Skin of body (tissue), 2 donors: ENCODE results near the gene FAM240A. TPM values are rescaled to one million over a fixed set of nuclear protein-coding genes. Genes with fewer than 3 reads are reported as not detected.
"Not testable (repeated sequence)": the region's sequence is repeated elsewhere in the genome, so short reads cannot be mapped to it uniquely, and the experiment has no call there.

Experiments used
- DNase-seq: peaks from one replicate; lab custom pipeline; 2025; lab: John Stamatoyannopoulos, UW
- total RNA-seq: library from RNA; depleted of rRNA; stranded (reverse); fragments of >200 nt; gene quantifications from one replicate; pipeline ENCODE4 v1.2.3, GENCODE V29; 2014

Gene FAM240A
- not detected for total RNA-seq

DNA sequence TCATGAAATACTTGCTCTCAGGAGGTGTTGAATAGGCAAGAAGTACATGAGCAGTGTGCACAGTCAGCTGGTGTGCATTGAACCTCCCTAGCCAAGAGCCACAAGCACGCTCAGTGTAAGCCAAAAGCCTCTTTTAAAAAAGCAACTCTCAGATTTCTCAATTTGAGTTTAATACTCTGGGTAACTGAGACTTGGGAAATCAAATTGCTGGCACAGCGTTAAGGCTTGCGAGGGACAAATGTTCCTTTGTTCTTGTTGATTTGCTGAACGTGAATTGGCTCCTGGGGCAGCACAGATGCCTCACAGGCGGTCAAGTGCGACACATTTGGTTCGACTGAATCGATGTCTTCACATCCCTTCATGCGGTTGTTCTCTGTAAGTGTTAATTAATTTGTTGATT is at the start of gene FAM240A:
TSS of gene FAM240A (plus strand) at position 202 of the 400 bp plus-strand sequence. CDS start at position 361, 159 bp downstream.
- no peak for DNase-seq

DNA sequence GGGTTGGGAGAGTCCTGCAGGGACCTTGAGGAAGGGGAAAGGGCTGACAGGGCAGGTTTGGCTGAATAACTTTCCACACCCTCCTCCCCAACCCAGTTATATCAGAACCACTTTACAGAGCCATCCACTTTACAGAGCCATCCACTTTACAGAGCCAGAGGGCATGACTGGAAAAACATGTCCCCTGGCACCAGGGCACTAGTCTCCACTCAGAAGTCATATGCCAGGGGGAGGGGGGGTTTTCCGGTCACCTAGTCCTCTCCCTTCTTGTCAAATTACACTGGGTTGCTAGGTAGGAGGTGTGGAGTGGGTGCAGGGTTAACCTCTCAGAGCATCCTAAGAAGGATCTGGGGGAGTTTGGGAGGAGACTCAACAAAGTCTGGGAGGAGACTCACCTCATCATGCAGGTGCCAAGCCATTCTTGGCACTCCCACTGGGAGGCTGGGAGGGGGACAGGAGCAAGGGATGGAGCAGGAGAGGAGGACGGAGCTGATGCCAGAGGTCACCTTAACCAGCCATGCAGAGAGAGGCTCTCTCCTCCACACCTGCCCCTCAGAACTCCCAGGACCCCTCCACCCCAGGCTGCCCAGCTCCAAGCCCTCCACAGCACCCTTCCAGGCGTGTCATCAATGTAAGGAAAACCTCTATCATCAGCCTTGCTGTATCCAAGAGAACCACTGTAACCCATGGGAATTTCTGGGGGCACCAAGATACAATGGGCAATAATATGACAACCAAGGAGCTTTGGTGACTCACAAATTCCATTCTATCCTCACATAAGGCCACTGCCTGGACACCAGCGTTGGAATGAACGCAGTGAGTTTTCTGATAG is 47.9 kb upstream of the FAM240A start:
- no peak for DNase-seq

DNA sequence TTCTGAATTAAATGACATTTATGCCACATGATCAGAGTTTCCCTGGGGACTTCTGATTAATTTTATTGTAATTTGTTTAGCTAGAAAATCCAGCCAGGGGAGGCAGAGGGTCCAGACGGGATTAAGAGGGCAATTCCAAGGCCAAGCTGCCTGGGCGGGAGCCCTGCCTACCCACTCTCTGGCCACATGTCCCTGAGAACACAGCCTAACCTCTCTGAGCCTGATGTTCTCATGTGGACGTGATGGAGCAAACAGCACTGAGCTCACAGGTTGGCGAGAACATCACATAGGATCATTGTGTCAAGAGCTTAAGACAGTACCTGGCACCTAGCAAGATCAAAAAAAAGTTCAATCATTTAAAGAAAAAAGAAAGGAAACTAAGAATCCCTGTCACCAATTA is 47.2 kb upstream of the FAM240A start:
- DNase-seq = no peak

DNA sequence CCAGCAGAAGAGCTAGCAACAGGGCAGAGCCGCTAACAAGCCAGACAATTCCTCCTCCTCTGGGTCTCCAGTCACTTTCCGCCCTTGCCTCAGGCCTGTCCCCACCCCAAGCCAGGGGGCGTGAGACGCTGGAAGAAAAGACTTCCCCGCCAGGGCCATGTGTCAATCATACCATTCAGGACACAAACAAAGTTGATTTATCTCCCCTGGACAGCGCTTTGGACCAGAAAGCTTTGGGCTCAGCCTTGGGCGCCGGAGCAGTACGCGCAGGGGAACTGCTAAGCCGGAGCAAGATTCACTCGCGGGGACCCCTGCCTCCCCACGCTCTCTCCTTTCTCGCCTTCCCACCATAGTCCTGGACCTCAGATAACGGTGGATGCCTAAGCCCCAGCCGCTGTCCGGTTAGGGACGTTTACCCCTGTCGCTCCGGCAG is 46.7 kb upstream of the FAM240A start:
- DNase-seq = no peak

DNA sequence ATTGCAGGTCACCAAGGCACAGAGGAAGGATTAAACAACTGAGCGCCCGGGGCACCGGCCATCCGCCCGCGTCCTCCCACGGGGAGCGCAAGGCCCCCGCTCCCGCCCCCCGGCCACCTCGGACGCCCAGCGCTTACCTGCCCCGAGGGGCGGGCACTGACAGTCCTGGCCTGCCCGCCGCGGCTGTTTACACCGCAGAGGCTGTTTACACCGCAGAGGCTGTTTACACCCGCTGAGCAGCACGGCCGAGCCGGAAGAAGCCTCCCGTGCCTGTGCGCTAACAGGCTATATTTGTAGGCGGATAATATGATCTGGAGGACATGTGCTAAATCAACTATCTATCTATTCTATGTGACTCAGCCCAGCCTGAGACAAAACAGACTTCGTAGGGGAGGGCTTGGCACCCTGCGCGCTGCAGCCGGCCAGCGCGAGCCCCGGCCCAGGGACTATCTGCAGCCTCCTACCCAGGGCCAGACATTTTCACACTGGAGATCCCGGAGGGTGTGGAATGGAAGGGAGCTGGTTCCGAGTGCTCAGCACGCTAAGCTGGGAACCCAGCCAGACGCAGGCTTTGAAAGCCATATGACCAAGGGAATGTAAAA is 46.2 kb upstream of the FAM240A start, which contains the start of gene LRRC2:
TSS of gene LRRC2 (minus strand) at position 263 of the 602 bp plus-strand sequence. CDS start 14,711 bp downstream, outside the sequence.
- peak; percentile 47 for DNase-seq

DNA sequence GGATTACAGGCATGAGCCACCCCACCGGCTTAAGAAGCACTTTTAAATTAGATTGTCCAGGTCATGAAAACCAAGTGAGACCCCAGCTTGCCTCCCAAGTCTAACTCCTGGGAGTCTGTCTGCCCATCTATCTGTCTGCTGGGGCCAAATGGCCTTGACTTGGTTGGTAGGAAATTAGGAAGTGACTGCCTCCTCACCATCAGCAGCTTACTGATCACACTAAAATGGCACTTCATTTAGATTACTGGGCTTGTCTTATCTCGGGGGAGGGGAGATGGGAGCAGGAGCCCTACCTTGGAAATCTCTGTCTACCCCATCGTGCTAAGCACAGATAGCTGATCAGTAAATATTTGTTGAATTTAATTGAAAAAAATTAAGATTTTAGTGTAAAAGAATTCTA is 40.6 kb upstream of the FAM240A start:
- DNase-seq = no peak

DNA sequence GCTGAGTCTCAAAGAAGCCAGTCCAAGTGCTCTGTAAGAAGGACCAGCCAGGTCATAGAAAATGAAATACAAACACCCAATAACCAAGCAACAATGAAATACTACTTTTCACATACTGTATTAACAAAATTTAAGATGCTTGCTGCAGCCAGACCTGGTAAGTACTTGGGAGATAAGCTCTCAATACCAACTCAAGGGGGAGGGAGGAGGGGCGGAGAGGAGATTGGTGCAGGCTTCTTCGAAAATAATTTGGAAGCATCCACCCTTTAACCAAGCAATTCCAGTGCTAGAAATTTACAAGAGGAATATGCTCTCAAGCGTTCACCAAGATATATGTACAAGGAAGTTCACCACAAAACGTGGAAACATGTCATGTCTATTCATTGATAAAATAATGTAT is 38.6 kb upstream of the FAM240A start:
- DNase-seq = no peak

DNA sequence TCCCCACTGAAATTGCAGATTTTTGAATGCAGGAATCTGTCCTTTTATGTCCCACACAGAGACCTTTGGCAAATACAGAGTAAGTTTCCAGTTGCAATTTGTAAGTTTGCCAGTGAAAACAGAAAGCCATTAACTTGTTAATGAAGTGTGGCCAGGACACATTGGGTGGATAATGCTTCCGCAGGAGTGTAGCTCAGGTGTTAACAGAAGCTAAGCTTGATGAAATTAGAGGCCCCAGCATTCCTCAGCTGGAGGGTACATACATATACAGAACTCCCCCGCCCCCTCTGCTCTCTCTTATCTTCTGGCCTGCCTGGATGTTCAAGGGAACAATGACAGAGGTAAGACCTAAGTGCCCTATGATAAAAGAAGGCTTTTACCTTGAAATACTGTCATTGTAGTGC is 38.1 kb upstream of the FAM240A start:
- DNase-seq = no peak

DNA sequence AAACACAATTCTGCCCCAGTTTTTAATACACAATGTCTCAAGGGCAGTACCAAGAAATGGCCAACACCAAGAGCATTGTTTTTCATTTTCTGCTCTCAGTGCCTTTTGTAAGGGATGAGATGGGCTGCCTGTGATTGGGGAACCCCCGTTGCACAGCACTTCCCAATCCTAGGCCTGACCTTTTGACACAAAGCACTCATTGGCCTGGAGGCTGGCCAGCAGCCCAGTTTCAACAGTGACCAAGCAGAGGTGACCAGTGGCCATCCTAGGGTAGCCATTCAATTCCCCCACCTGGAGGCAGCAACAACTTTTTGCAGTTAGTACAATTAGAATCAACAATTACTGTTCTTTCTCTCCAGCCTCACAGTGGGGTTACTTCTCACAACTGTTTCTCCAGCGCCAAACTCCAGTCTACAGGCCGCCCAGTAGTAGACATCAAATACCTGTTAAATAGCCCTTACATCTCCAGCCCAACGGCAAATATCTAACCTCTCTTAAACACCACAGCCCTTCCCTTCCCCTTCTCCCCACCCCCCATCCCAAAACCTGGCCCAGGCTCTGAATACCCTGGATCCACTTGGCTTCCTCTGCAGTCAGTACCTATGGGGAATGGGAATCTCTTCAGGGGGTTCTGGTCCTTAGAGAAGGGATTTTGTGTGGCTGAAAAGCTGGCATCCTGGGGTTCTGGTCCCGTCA is 37.3 kb upstream of the FAM240A start:
- no peak for DNase-seq

DNA sequence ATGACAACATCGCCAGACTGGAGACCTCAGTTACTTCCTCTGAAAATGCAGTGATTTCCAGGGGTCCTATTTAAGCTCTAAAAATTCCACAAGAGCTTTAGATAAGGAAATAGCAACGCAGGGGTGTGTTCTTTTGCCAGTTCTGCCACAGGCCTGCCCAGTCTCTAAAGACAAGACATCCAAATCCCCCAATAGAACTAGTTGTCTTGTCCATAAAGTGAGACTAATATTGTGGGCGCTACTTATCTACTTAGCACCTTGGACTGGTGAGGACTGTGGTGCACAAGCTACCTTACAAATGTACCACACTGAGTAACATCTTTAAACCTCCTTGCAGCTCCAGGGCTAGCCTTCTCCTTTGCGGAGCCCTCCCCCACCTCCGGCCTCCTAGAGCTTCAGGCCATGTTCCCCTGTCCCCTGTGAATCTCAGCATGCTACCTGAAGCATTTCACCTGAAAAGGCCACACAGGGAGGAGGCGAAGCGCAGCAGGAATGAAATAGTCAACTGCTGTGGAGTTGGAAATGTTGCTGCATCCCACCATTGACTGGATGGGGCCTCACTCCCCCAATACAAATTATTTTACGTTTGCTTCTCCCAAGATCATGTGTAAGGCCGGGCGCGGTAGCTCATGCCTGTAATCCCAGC is 36.6 kb upstream of the FAM240A start:
- DNase-seq = no peak

DNA sequence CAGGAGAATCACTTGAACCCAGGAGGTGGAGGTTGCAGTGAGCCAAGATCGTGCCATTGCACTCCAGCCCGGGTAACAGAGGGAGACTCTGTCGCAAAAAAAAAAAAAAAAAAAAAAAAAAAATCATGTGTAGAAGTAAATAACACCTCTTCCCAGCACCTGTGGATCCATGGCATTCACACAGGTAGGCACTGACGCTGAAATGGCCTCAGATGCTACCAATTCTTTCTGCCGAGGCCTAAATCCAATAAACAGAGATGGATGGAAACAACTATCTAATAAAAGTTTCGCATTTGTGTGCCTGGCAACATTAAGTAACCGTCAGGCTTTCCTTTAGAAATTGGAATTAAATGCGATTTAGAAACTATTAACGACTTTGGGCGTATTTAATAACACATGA is 35.9 kb upstream of the FAM240A start:
- no peak for DNase-seq

DNA sequence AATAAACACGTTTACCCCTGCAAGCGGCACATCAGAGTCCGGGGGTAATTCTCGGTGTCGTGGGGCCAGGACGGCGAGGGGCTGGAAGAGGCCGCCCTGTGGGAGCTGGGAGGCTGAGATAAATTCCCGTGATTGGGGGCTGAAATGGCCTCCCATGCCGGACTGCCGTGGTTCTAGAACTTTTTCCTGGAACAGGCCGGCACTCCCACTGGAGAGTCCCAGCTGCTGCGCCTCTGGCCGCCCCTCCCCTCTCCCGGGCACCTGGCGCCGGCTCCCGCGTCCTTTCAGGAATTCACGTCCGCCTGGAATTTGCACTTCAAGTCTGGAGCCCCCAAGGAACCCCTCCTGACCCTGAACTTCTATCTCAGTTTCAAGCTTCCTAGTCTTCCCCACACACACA is 35.4 kb upstream of the FAM240A start:
- no peak for DNase-seq

DNA sequence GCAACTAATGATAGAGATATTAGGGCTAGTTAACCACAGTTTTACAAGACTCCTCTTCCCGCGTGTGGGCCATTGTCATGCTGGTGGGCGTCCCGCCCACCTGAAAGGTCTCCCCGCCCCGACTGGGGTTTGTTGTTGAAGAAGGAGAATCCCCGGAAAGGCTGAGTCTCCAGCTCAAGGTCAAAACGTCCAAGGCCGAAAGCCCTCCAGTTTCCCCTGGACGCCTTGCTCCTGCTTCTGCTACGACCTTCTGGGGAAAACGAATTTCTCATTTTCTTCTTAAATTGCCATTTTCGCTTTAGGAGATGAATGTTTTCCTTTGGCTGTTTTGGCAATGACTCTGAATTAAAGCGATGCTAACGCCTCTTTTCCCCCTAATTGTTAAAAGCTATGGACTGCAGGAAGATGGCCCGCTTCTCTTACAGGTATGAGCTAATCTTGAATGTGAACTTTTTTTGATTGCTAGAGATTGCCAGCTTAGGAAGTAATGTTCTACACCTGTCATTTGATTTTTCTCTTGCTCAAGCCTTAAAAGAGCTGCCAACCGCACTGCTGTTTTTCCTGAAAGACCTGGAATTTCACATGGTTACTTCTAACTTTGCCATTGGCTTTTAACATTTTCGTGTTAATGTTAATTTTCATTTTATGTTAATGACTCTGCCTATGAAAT is 34.6 kb upstream of the FAM240A start:
- not testable (repeated sequence) for DNase-seq

DNA sequence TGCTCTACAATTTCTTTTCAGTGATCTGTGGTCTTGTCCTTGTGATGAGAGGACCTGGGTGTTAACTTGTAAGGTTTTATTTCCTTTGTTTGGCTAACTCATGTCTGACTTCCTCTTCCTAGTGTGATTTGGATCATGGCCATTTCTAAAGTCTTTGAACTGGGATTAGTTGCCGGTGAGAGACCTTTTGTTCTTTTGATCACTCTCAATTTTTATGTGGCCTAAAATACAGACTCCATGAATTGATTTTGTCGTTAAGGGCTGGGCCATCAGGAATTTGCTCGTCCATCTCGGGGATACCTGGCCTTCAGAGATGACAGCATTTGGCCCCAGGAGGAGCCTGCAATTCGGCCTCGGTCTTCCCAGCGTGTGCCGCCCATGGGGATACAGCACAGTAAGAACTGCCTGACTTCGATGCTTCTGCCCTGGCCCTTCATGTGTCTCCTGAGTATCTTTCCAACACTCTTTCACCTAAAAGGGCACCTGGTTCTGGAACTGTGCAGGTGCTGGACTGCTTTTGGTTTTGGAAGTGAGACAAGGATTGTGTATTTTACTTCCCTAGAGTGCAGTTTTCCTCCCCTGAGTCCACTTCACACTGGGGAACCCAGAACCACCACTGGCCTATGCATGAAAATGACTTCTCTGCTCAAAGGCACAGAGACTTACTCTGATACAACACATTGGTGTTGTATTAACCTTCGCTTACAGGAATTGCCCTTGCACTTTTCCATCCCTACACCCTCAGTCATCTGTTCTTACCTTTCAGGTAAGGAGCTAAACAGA is 33.2 kb upstream of the FAM240A start:
- no peak for DNase-seq

DNA sequence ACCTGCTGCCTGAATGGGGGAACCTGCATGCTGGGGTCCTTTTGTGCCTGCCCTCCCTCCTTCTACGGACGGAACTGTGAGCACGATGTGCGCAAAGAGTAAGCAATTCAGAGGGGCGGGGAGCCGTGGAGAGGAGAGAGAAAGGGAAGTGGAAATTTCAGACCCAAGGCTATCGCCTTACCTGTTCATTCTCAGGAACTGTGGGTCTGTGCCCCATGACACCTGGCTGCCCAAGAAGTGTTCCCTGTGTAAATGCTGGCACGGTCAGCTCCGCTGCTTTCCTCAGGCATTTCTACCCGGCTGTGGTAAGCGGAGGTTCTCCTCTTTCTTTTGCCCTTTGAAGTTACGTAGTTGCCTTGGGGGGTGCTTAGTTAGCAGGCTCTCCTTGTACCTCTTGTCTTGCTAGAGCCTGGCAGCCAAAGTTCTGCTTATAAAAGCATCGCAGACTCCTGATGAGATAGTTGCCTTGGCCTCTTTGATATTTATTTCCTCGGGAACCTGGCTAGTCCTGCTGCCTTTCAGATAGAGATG is 32.5 kb upstream of the FAM240A start:
- no peak for DNase-seq

DNA sequence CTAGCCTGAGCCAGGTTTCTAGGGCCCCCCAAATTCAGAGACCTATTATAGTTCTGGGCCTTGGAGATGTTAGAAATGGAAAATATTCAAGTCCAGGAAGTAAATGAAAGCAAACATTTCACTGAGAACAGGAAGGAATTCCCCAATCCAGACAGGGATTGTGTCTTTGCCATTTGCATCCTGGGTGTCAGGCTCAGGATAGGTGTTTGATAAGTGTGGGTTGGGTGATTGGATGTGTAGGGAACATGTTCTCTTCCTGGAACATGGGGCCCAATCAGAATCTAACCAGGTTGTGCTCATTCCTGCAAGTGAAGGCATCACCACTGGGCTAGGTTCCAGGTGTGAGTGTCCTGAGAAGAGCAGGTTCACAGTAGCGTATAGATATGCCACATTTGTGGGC is 31.6 kb upstream of the FAM240A start:
- DNase-seq = no peak

DNA sequence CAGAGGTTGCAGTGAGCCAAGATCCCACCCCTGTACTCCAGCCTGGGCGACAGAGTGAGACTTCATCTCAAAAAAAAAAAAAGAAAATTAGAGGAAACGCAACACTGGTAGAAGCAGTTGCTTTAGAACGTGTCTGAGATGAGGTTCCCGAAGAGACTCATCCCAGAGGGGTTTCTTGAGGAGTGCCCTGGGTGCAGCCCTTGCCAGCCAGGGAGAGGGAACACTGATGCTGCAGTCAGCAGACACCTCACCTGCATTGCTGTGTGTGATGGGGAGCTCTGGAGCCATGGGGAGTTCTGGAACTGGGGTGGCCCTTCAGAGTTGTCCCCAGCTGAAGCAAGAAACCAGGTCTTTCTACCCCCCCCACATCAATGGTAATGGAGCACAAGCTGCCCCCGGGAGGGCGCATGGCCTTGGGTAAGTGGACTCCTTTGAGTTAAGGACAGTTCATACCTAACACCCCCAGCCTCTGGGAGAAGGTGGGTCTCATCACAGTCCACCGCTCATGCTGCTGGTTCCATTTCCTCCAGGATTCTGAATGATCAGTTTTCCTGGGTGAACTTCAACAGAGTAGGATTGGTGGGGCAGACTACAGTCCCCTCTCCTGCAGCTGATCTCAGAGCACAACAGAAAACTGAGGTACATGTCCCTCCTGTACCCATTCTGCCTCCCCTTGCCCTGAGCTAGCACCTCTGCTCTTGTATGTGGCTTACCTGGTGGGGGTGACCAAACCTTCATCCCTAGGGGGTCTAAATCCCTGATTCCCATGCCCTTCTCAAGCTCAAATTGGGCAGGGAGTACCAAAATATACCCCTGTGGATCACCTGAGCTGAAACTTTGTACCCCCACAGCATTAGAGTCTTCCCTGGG is 27.5 kb upstream of the FAM240A start:
- DNase-seq = no peak

DNA sequence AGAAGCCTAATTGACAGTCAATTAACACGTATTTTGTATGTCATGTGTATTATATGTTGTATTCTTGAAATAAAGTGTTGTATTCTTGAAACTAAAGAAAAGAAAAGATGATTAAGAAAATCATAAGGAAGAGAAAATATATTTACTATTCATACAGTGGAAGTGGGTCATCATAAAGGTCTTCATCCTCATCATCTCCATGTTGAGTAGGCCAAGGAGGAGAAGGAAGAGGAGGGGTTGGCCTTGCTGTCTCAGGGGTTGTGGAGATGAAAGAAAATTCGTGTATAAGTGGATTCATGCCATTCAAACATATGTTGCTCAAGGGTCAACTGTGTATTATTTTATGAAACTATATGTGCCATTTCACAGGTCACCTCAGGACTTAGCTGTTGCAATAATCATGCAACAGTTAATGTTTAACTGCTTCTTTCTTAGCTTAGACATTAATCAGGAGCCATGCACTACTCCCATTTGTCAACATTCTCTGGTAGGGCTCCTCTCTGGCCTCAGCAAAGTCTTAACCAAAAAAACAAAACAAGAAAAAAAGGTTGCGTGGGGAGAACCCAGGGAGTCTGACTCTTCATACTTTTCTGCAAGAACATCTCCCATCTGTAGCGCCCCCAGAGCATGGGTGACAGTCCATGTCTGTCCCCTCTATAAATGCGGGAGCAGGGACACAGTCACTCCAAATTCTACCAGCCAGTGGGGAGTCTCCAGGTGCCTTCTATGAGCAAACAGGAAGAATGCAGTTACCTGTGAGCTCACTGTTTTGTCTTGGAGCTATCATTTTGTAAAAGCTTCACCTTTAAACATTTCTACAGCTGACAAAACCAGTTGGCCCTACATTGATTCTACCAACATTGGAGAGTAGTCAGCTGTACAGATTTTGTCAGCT is 26.3 kb upstream of the FAM240A start:
- no peak for DNase-seq
